Superior temporal gyrus (tissue), 1 donor: ENCODE data around the gene CASS4.

Experiments used
- DNase-seq: peaks from one replicate; pipeline ENCODE4 v3.0.0-alpha.2; 2016; ENCODE audit errors: extremely low spot score

Gene CASS4

GRCh38 chr20:56504373-56505005 lies 92.4 kb downstream of the CASS4 start:
- no peak for DNase-seq

GRCh38 chr20:56506103-56506502 lies 94.0 kb downstream of the CASS4 start:
- DNase-seq, result no peak
